ENCODE measurements around the gene IL17RA. TPM values are rescaled to one million over a fixed set of nuclear protein-coding genes. Genes with fewer than 3 reads are reported as not detected.

Gene IL17RA
- total RNA-seq, 1 donor from 2014 or later, result 16.9 TPM

DNA sequence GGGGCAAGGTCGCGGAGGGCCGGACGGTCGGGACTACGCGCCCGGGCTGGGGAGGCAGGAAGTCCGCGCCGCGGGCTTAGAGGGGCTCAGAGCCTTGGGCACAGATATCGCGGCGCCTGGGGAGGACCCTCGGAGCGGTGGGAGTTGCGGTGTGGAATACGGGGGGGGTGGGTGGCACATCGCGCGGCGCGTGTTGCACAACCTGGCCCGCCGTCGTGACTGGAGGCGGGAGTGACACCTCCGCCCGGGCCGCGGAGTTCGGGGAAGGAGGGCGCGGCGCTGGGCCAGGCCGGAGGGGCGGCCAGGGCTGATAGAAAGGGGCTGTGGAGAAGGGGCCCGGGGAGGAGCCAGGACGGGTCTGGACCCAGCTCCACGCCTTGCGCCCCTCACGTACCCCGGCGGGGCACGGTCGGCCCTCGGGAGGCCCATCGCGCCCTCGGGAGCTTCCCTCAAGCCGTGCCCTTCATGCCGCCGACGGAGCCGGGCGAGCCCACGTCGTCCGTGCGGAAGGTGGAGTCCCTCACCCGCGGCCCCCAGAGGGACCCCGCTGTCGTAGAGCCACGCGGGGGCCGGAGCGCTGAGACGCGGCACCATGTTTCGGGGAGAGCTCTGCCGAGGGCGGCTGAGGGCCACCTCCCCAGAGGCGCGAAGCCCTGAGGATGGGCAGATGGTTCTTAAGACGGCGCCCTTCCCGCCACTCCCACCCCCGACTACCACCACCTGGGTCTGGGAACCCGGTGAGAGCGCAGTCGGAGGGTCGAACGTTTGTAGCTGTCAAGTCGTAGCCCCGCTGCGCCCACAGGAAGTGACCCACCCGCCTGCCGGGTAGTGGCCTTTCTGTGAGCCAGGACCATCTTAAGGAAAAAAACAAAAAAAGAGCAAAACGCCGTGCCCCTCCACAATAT is 729 bp downstream of the IL17RA start:
- DNase-seq, result peak; percentile 38
- TF ChIP-seq, protein P1, sequence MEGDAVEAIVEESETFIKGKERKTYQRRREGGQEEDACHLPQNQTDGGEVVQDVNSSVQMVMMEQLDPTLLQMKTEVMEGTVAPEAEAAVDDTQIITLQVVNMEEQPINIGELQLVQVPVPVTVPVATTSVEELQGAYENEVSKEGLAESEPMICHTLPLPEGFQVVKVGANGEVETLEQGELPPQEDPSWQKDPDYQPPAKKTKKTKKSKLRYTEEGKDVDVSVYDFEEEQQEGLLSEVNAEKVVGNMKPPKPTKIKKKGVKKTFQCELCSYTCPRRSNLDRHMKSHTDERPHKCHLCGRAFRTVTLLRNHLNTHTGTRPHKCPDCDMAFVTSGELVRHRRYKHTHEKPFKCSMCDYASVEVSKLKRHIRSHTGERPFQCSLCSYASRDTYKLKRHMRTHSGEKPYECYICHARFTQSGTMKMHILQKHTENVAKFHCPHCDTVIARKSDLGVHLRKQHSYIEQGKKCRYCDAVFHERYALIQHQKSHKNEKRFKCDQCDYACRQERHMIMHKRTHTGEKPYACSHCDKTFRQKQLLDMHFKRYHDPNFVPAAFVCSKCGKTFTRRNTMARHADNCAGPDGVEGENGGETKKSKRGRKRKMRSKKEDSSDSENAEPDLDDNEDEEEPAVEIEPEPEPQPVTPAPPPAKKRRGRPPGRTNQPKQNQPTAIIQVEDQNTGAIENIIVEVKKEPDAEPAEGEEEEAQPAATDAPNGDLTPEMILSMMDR (IDR thresholded peaks at IDR 0.05; ENCODE audit: partially characterized antibody, unreplicated experiment), result no peak
- H3K27ac Mint-ChIP-seq (ENCODE audit: unreplicated experiment), result peak overlapping the region; percentile 70
- H3K36me3 Mint-ChIP-seq (ENCODE audit: unreplicated experiment), result no peaks in the 10 kb centered on the region
- peaks cover 4% of the 10 kb centered on the region for H3K4me1 Mint-ChIP-seq (ENCODE audit: low read depth, unreplicated experiment)
- H3K4me3 Mint-ChIP-seq (ENCODE audit: unreplicated experiment), result peak overlapping the region; percentile 90
- H3K9me3 Mint-ChIP-seq (ENCODE audit: unreplicated experiment), result peaks cover 2% of the 10 kb centered on the region
- H3K27me3 Mint-ChIP-seq (ENCODE audit: unreplicated experiment), result peaks cover 13% of the 10 kb centered on the region

DNA sequence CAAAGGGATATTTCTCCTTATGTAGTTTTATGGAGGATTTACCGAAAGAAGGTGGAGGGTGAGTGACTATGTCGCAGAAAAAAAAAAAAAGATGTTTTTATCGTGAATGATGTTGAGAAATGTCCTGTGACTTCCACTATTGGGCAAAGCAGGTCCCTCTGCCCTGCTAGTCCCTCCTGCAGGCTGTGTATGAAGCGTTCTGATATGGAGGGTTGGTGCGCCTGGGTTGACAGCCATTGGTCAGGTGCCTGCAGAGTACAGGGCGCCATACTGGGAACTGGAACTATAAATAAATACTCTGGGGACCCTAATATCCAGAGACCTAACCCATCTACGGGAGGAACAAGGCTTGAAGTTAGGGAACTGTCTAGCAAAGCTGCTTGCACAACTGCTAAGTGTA is 1.5 kb downstream of the IL17RA start:
- Mint-ChIP-seq H3K27me3 (ENCODE audit: unreplicated experiment) (peaks cover 12% of the 10 kb centered on the region), H3K36me3 (ENCODE audit: unreplicated experiment) (no peaks in the 10 kb centered on the region), H3K4me3 (ENCODE audit: unreplicated experiment) (peak overlapping the region; percentile 90), H3K9me3 (ENCODE audit: unreplicated experiment) (peaks cover 2% of the 10 kb centered on the region), H3K27ac (ENCODE audit: unreplicated experiment) (peak overlapping the region; percentile 70), H3K4me1 (ENCODE audit: low read depth, unreplicated experiment) (peaks cover 7% of the 10 kb centered on the region)
- TF ChIP-seq, protein P1 (IDR thresholded peaks at IDR 0.05; ENCODE audit: partially characterized antibody, unreplicated experiment), result no peak
- no peak for DNase-seq

DNA sequence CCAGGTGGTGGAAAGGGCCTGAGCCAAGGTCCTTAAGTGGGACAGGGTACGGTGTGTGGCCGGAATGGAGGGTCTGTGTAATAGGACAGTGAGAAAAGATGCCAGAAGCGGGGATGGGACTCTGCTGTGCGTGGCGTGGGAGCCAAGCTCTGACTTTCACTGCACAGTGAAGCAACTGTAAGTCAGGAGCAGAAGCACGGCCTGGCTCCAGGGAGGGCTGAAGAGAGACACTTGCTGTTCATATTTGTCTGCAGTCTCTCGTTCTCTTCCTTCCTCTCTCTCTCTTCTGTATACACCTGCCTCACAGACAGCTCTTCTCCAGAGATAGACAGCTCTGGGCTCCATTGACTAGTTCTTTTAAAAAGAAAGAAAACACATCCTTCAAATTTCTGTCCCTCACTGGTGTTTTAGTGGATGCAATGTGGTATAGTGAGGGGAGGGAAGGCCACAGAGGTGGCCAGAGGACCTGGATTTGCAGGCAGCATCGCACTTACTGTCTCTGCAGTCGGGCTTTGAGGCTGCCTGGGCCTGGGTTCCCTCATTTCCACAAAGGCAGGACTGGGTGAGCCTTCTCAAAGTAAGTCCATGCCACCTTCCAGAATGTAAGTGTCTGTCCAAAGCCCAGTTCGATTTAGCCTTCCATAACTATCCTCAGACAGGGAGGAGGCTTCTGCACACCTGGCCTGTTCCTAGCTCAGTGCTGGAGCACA is 2.1 kb downstream of the IL17RA start:
- TF ChIP-seq, protein P1 (IDR thresholded peaks at IDR 0.05; ENCODE audit: partially characterized antibody, unreplicated experiment), result no peak
- no peak for DNase-seq
- Mint-ChIP-seq H3K27ac (ENCODE audit: unreplicated experiment) (no peak overlapping the region), H3K9me3 (ENCODE audit: unreplicated experiment) (peaks cover 2% of the 10 kb centered on the region), H3K4me1 (ENCODE audit: low read depth, unreplicated experiment) (peaks cover 8% of the 10 kb centered on the region), H3K36me3 (ENCODE audit: unreplicated experiment) (no peaks in the 10 kb centered on the region), H3K4me3 (ENCODE audit: unreplicated experiment) (peak overlapping the region; percentile 67), H3K27me3 (ENCODE audit: unreplicated experiment) (peaks cover 12% of the 10 kb centered on the region)

DNA sequence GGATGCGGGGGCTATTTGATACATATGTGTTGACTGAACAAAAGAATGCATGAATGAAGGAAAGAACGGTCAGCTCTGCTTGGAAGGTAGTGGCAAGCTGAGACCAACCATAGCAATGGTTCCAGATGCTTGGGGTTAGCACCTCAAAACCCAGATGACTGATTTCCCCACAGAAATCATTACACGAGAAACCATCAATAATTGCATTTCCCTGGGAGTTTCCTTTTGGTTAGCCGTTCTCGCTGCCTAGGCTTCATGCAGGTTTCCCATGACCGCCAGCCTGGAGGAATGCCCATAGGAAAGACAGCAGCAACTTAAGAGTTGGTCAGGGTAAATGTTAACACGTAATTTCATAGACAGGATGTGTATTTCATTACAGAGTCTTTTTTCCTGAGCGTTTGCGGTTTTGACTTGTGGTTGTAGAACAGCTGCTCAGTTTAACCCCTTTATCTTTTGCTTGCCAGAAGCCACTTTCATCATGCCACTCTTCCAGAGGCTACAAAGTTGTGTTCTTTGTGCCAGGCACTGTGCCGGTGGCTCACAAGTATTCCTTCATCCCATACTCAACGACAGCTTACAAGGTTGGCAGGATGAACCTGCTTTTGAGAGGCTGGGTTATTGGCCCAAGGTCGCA is 2.8 kb downstream of the IL17RA start:
- Mint-ChIP-seq H3K4me1 (ENCODE audit: low read depth, unreplicated experiment) (peaks cover 12% of the 10 kb centered on the region), H3K4me3 (ENCODE audit: unreplicated experiment) (no peak overlapping the region), H3K27me3 (ENCODE audit: unreplicated experiment) (peaks cover 10% of the 10 kb centered on the region), H3K36me3 (ENCODE audit: unreplicated experiment) (no peaks in the 10 kb centered on the region), H3K27ac (ENCODE audit: unreplicated experiment) (no peak overlapping the region), H3K9me3 (ENCODE audit: unreplicated experiment) (peaks cover 2% of the 10 kb centered on the region)
- TF ChIP-seq, protein P1 (IDR thresholded peaks at IDR 0.05; ENCODE audit: partially characterized antibody, unreplicated experiment), result no peak
- DNase-seq, result no peak

All from glutamatergic neuron (in vitro differentiated cells).